ENCODE measurements around the gene CSRNP3.
"Not testable (repeated sequence)": the region's sequence is repeated elsewhere in the genome, so short reads cannot be mapped to it uniquely, and the experiment has no call there.

CSRNP3 gene

GRCh38 chr2:165637396-165637795 is 167.9 kb downstream of the CSRNP3 start:
- DNase-seq, result no peak

- no peak for DNase-seq
These were observed 170.0 kb downstream of the CSRNP3 start for GRCh38 chr2:165639504-165639903.

GRCh38 chr2:165640247-165640929 is 170.9 kb downstream of the CSRNP3 start:
- DNase-seq, result no peak

- no peak for DNase-seq
These were observed 176.7 kb downstream of the CSRNP3 start for GRCh38 chr2:165645930-165646831.

GRCh38 chr2:165647409-165647808 is 177.9 kb downstream of the CSRNP3 start:
- DNase-seq, result no peak

GRCh38 chr2:165648801-165649200 is 179.3 kb downstream of the CSRNP3 start:
- DNase-seq, result no peak

- no peak for DNase-seq
These were observed 181.7 kb downstream of the CSRNP3 start for GRCh38 chr2:165651233-165651632.

- DNase-seq, result no peak
These were observed 186.2 kb downstream of the CSRNP3 start for GRCh38 chr2:165655661-165656060.

GRCh38 chr2:165660361-165660760 is 190.9 kb downstream of the CSRNP3 start:
- DNase-seq, result no peak

GRCh38 chr2:165662720-165663119 is 193.2 kb downstream of the CSRNP3 start:
- no peak for DNase-seq

- no peak for DNase-seq
These were observed 196.1 kb downstream of the CSRNP3 start for GRCh38 chr2:165665614-165666013.

GRCh38 chr2:165666073-165666472 is 196.6 kb downstream of the CSRNP3 start:
- not testable (repeated sequence) for DNase-seq

GRCh38 chr2:165666605-165667004 is 197.1 kb downstream of the CSRNP3 start:
- DNase-seq, result no peak

GRCh38 chr2:165667375-165667774 is 197.9 kb downstream of the CSRNP3 start:
- no peak for DNase-seq

- no peak for DNase-seq
These were observed 205.3 kb downstream of the CSRNP3 start for GRCh38 chr2:165674780-165675179.

GRCh38 chr2:165675551-165675968 is 206.1 kb downstream of the CSRNP3 start:
- DNase-seq, result no peak

GRCh38 chr2:165678882-165679281 is 209.4 kb downstream of the CSRNP3 start:
- no peak for DNase-seq

- no peak for DNase-seq
These were observed 210.1 kb downstream of the CSRNP3 start for GRCh38 chr2:165679621-165680020.

- no peak for DNase-seq
These were observed 212.3 kb downstream of the CSRNP3 start for GRCh38 chr2:165681841-165682240.

GRCh38 chr2:165682546-165682945 is 213.0 kb downstream of the CSRNP3 start:
- no peak for DNase-seq

- no peak for DNase-seq
These were observed 217.3 kb downstream of the CSRNP3 start for GRCh38 chr2:165686800-165687199.

GRCh38 chr2:165687426-165688002 is 218.0 kb downstream of the CSRNP3 start:
- no peak for DNase-seq

GRCh38 chr2:165691615-165692014 is 222.1 kb downstream of the CSRNP3 start:
- no peak for DNase-seq

GRCh38 chr2:165692906-165693305 is 223.4 kb downstream of the CSRNP3 start:
- DNase-seq, result no peak
